PC-9 (cell line): ENCODE measurements around the gene MKKS.

Experiments
- EZH2 ChIP-seq: fragments of 200-600 bp; sonication (generic); IDR thresholded peaks from 2 replicates; pipeline ENCODE4 v1.8.0; 2017; ENCODE audit warnings: antibody characterized with exemption, low read depth
- TF ChIP-seq, protein P1 (sequence below): fragments of 200-600 bp; sonication (generic); conservative IDR thresholded peaks from 2 replicates; pipeline ENCODE4 v1.6.1; 2017; ENCODE audit warnings: mixed run types, antibody characterized with exemption, mild to moderate bottlenecking, moderate library complexity

DNA sequence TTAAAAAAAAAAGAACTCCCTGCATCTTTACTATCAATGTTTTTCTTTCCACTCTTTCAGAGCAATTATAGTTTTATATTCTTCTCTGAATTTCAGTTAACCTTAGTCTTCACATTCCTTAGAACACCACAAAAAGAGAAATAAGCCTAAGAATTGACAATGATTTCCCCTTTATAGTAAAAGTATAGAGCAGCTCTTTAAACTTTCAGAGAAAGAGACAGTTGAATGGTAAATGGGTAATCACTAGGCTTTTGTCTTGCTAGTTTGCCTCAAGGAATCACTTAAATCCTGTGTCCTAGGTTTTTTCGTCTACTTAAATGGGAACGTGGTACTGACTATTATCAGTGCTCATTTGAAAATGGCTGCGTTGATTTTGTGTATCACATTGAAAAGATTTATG is 32.8 kb upstream of the MKKS start:
- TF ChIP-seq, protein P1, sequence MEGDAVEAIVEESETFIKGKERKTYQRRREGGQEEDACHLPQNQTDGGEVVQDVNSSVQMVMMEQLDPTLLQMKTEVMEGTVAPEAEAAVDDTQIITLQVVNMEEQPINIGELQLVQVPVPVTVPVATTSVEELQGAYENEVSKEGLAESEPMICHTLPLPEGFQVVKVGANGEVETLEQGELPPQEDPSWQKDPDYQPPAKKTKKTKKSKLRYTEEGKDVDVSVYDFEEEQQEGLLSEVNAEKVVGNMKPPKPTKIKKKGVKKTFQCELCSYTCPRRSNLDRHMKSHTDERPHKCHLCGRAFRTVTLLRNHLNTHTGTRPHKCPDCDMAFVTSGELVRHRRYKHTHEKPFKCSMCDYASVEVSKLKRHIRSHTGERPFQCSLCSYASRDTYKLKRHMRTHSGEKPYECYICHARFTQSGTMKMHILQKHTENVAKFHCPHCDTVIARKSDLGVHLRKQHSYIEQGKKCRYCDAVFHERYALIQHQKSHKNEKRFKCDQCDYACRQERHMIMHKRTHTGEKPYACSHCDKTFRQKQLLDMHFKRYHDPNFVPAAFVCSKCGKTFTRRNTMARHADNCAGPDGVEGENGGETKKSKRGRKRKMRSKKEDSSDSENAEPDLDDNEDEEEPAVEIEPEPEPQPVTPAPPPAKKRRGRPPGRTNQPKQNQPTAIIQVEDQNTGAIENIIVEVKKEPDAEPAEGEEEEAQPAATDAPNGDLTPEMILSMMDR = no peak
- TF ChIP-seq EZH2 = no peak
